Thoracic aorta (tissue), 2 donors: ENCODE results near the gene TMEM238L. TPM values are rescaled to one million over a fixed set of nuclear protein-coding genes. Genes with fewer than 3 reads are reported as not detected.

Experiments
- ATAC-seq: fragments of 150-250 bp; one replicate; pipeline ENCODE4 v1.8.0; 2017; ENCODE audit warnings: low read depth; ENCODE audit not compliant: insufficient number of reproducible peaks, low FRiP score
- DNase-seq: peaks from one replicate; pipeline ENCODE4 v3.0.0-alpha.2; 2020; ENCODE audit warnings: low spot score
- H3K27ac ChIP-seq, 2 donors: fragments of 200-600 bp; sonication (generic); 1 replicate in 1 of 2; 2 replicates in 1 of 2; pipeline ENCODE4 v1.5.1; 2016; ENCODE audit warnings: mild to moderate bottlenecking in 2 of 2, moderate library complexity in 2 of 2
- H3K27me3 ChIP-seq: fragments of 200-600 bp; sonication (generic); replicated peaks from 2 replicates; pipeline ENCODE4 v1.6.0; 2016; ENCODE audit warnings: mild to moderate bottlenecking; ENCODE audit not compliant: insufficient read depth
- H3K36me3 ChIP-seq: fragments of 200-600 bp; sonication (generic); one replicate; pipeline ENCODE4 v1.5.1; 2016
- H3K4me1 ChIP-seq, 2 donors: fragments of 200-600 bp; sonication (generic); 1 replicate in 1 of 2; 2 replicates in 1 of 2; pipeline versions ENCODE4 v1.5.1 to v1.6.0; 2016; ENCODE audit warnings: low read depth in 2 of 2, mild to moderate bottlenecking in 1 of 2; ENCODE audit not compliant: control insufficient read depth in 1 of 2
- H3K4me3 ChIP-seq: fragments of 200-600 bp; sonication (generic); 2 replicates; pipeline ENCODE4 v1.5.1; 2016; ENCODE audit warnings: mild to moderate bottlenecking
- H3K9me3 ChIP-seq: fragments of 200-600 bp; sonication (generic); 2 replicates; pipeline ENCODE4 v1.5.1; 2016
- total RNA-seq, 2 donors: library from RNA; depleted of rRNA; stranded (reverse); fragments of >200 nt; gene quantifications; one replicate each; pipeline versions ENCODE4 v1.1.0 to v1.2.3, GENCODE V29; 2016
- TF ChIP-seq, protein P1 (sequence below): fragments of 200-600 bp; sonication (generic); IDR thresholded peaks from one replicate; pipeline ENCODE4 v1.5.1; 2019; ENCODE audit warnings: antibody characterized with exemption

The TMEM238L gene
- total RNA-seq, 2 donors from 2014 or later, result not detected

DNA sequence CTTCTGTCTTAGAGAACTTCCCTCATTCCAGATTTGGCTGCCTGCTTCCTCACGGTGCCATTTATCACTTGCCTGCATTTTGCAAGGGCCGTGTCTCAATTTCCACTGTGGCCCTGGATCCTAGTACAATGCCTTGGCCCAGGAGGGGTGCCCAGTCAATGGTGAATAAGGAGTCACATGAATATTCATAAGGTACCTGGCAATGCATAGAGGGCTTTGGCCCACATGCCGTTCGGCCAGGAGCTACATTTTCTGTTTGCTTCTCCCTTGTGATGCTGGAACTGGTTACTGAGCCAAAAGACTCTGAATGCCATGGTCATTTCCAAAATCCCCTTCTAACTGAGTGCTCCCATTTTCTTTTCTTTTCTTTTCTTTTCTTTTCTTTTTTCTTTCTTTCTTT, 38.8 kb upstream of the TMEM238L start:
- no peak overlapping the region for H3K27ac ChIP-seq
- no peaks in the 10 kb centered on the region for H3K9me3 ChIP-seq
- DNase-seq, result no peak
- no peaks in the 10 kb centered on the region for H3K27me3 ChIP-seq
- peaks cover 0 to 5% of the 10 kb centered on the region in 2 donors for H3K4me1 ChIP-seq
- H3K4me3 ChIP-seq, result no peak overlapping the region
- TF ChIP-seq, protein P1, sequence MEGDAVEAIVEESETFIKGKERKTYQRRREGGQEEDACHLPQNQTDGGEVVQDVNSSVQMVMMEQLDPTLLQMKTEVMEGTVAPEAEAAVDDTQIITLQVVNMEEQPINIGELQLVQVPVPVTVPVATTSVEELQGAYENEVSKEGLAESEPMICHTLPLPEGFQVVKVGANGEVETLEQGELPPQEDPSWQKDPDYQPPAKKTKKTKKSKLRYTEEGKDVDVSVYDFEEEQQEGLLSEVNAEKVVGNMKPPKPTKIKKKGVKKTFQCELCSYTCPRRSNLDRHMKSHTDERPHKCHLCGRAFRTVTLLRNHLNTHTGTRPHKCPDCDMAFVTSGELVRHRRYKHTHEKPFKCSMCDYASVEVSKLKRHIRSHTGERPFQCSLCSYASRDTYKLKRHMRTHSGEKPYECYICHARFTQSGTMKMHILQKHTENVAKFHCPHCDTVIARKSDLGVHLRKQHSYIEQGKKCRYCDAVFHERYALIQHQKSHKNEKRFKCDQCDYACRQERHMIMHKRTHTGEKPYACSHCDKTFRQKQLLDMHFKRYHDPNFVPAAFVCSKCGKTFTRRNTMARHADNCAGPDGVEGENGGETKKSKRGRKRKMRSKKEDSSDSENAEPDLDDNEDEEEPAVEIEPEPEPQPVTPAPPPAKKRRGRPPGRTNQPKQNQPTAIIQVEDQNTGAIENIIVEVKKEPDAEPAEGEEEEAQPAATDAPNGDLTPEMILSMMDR, result no peak
- ATAC-seq, result no peak
- no peaks in the 10 kb centered on the region for H3K36me3 ChIP-seq

DNA sequence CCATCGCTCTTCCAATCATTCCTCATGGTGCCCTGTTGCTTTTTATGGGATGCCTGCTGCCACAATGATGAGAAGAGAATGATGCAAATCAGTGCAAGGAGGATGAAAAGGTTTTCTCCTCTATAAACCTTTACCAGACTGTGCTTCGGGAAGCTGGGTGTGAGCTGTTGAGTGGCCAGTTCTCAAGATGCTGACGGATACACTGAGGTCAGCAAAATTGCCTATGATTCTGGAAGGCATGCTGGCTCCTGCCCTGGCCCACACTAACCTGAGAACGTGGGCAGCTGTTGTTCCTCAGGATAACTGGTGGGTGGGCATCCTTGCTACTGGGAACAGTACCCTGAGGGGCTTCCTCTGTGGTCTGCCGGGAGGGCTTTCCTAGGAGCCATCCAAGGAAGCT, 34.8 kb upstream of the TMEM238L start:
- Histone ChIP-seq H3K4me3 (no peak overlapping the region), H3K4me1 (no peaks in the 10 kb centered on the region), H3K27ac (no peak overlapping the region), H3K27me3 (no peaks in the 10 kb centered on the region), H3K36me3 (no peaks in the 10 kb centered on the region), H3K9me3 (no peaks in the 10 kb centered on the region)
- DNase-seq, result no peak
- ATAC-seq, result no peak
- TF ChIP-seq, protein P1, result no peak

DNA sequence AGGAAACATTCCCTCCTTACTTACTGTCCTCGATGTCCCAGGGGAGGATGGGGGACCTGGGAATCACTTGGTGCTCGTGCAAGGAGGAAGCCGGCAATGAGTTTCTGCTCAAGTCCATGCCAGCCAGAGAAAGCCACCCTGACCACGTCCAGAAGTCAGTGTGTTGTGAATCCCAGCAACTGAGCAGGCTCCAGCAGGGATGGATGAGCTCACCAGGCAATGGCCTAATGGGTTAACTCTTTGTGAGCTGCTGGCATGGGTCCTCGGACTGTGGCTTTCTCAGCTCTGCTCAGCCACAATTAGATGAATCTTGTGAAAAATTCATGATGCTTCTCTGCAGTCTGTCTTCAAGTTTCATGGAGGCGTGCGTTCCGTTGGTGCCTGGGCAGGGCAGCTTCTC, 34.0 kb upstream of the TMEM238L start, which contains the start of gene PIRT:
TSS of gene PIRT (minus strand) at position 167 of the 400 bp plus-strand sequence. CDS start 12,442 bp downstream, outside the sequence.
- no peak within 1 kb of the TSS for H3K27ac ChIP-seq
- DNase-seq (no peak), ATAC-seq (no peak)
- no peaks in the 10 kb centered on the region for H3K36me3 ChIP-seq
- H3K4me1 ChIP-seq, result no peaks in the 10 kb centered on the region
- H3K27me3 ChIP-seq, result no peaks in the 10 kb centered on the region
- TF ChIP-seq, protein P1, result no peak
- H3K9me3 ChIP-seq, result no peaks in the 10 kb centered on the region
- no peak within 1 kb of the TSS for H3K4me3 ChIP-seq

DNA sequence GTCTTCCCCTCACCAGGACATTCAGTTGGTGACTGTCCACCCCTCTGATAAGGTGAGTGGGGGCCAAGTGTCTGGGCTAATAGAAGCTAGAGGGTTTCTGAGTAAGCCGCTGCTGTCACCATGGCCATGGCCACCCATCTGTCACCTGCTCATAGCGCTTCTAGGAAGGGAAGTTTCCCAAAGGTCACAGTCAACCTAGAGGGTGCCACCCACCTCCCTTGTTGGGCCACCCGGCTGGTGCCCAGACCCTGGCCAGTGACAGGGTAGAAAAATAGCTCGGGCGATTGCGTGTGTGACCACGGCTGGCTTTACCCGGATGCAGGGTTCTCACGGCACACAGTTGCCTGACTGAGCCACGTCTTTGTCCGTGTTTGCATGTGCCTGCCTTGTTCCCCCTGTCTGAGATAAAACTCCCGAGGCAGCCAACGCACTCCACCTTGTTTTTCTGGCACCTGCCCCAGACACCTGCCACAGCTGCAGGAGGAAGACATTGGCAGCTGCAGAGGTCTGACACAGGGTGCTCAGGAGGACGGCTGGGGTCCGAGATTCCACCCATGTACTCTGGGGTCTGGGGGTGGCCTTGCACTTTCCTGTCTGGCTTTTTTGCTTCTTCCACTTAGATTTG, 33.2 kb upstream of the TMEM238L start:
- ATAC-seq (no peak), DNase-seq (no peak)
- TF ChIP-seq, protein P1, result no peak
- Histone ChIP-seq H3K4me1 (no peaks in the 10 kb centered on the region), H3K27me3 (no peaks in the 10 kb centered on the region), H3K9me3 (no peaks in the 10 kb centered on the region), H3K27ac (no peak overlapping the region), H3K36me3 (no peaks in the 10 kb centered on the region), H3K4me3 (no peak overlapping the region)

DNA sequence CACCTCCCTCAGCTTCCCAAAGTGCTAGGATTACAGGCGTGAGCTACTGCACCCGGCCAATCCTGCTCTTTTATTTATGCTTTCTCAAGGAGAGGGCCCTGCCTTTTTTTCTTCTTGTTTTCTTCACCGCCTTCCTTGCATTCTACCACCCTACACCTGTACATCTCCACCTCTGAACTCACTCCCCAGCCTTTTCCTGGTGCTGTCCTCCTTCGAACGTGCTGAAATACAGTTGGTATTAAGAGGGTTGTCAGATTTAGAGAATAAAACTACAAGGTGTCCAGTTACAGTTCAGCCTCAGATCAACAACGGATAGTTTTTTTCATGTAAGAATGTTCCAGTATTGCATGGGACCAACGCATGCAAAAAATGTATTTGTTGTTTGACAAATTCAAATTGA, 32.2 kb upstream of the TMEM238L start:
- no peak for ATAC-seq
- H3K4me1 ChIP-seq, result no peaks in the 10 kb centered on the region

More for the DNA sequence above, 32.2 kb upstream of the TMEM238L start:
- Histone ChIP-seq H3K9me3 (no peaks in the 10 kb centered on the region), H3K36me3 (no peaks in the 10 kb centered on the region), H3K27me3 (no peaks in the 10 kb centered on the region), H3K4me3 (no peak overlapping the region), H3K27ac (no peak overlapping the region)
- TF ChIP-seq, protein P1, result no peak
- DNase-seq, result no peak
